ENCODE results near the gene FANCG.

Gene FANCG

GRCh38 chr9:35102769-35103659 lies 23.3 kb upstream of the FANCG start, which contains the start of gene STOML2:
TSS of gene STOML2 (minus strand) at chr9:35103131. CDS start at chr9:35103094, 37 bp downstream.
- DNase-seq = peak; percentile 99

- DNase-seq = no peak
Observed at GRCh38 chr9:35102465-35102768, 22.7 kb upstream of the FANCG start.

DNA sequence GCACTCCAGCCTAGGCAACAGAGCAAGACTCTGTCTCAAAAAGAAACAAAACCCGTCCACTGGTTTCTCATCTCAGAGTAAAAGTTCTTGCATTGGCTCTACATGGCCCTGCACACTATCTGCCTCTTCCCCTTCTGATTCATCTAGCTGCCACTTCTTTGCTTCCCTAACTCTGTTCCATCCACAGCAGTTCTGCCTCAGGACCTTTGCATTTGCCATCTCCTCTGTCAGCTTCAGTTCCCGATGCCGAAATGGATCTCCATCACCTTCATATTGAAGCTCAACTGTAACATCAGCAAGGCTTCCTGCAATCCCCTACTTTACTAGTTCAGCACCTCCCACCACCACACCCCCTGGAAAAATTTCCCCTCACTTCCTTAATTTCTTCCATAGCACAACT lies 17.8 kb upstream of the FANCG start:
- DNase-seq = no peak

DNA sequence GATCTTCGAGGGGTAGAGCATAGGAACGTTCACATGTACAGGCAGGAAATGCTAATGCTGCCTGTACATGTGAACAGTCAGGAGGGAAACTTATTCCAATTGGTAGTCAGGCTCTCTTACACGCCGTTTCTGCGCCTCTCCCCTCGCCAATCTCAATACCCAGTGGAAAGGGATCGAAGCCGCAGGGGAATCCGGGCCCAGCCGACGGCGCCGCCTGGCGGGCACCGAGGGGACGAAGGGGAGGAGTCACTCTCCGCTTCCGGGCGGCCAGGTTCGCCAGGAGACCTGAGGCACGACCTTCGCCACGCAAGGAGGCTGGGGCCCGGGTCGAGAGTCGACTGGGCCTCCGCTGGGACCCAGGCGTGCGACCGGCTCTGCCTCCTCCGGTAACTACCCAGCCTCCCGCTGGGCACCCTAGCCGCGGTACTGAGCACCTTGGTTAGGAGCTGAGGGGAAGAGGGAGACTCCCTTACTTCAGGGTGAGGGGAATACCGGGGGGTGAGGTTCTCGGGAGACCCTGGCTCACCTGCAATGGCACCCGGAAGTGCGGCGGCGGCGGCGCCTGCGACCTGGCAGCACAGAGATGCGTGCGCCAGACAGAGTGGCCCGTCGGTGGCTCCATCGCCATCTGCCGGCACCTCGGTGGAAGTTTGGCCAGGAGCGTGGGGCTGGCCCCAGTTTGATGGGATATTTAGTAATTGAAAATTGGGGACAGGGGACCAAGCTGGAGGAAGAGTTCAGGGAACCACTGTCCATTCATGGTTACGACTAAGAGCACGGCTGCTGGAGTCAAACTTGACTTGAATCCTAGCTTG lies 16.5 kb upstream of the FANCG start, which contains the start of gene PIGO:
PIGO (minus strand) TSS at position 557 of the 815 bp plus-strand sequence. CDS start 1,026 bp downstream, outside the sequence.
- peak; percentile 90 for DNase-seq

- DNase-seq = no peak
Observed at GRCh38 chr9:35091536-35091935, 11.8 kb upstream of the FANCG start.

GRCh38 chr9:35089434-35089833 lies 9.7 kb upstream of the FANCG start:
- DNase-seq = no peak

- no peak for DNase-seq
Observed at GRCh38 chr9:35085078-35085477, 5.3 kb upstream of the FANCG start.

GRCh38 chr9:35079041-35079425 lies 709 bp downstream of the FANCG start:
- peak; percentile 42 for DNase-seq

DNA sequence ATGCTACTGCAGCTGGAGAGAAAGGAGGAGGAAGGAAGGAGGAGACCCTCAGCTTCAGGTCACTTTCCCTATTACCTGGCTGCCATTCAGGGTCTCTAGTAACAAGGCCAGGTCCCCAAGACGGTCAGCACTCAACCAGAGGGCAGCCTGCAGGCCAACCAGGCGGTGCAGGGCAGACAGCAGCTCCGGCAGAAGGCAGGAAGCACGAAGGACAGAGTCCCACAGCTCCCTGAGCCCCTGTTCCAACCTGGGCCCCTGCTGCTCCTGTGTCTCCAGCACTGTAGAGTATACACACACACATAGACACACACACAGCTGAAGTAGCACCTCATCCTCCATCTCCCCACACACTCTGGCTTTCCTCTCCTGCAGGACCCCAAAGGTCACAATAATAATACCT lies 1.7 kb downstream of the FANCG start:
- DNase-seq = no peak

- DNase-seq = no peak
Observed at GRCh38 chr9:35076848-35077247, 2.9 kb downstream of the FANCG start.

DNA sequence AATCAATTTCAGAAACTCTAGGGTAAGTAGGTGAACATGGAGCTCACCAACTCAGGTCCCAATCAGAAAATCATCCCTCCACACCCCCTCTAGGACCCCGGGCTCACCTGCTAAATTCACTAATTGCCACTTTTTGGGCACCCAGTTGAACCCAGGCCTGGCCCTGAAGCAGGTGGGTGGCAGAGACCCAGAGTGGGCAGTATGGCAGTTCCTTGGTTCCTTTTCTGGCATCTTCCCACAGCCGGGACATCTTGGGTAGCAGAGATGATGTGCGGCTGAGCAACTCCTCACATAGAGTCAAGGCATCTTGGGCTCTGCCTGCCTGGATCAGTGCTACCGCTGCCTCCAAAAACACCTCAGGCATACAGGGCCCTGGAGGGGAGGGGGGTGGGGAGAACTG lies 4.4 kb downstream of the FANCG start:
- no peak for DNase-seq

DNA sequence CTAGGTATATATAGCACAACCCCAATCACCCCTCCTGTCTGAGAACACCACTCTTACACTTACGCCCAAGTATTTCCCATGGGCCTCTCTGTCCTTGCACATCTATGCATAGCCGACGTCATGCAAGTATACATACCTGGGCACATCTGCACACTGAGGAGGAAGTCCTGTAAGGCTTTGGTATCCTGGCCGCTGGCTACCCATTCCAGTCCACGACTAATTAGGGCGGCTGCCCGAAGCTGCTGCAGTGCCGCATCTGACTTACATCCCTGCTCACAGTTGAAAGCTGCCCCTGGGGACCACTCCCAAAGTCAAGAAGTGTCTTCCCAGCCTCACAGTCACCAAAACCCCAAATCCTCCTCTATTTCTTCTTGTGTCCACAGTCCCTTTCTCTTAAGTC lies 5.0 kb downstream of the FANCG start:
- no peak for DNase-seq

GRCh38 chr9:35074141-35074540 lies 5.6 kb downstream of the FANCG start:
- DNase-seq = no peak

DNA sequence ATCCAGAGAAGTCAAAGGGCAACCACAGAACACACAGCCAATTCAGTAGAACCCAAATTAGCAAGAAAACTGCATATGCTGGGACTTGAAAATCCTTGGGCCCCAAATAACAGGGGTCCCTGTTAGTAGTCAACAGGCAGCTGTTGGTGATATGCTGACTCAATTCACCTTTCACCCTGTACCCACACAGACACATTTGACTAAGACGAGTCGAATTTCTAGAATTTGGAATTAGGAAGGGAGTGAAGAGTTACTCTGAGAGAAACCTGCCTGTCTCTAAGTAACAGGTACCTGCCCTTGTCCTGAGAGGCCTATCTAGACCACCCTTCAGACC lies 6.5 kb downstream of the FANCG start:
- DNase-seq = no peak

DNA sequence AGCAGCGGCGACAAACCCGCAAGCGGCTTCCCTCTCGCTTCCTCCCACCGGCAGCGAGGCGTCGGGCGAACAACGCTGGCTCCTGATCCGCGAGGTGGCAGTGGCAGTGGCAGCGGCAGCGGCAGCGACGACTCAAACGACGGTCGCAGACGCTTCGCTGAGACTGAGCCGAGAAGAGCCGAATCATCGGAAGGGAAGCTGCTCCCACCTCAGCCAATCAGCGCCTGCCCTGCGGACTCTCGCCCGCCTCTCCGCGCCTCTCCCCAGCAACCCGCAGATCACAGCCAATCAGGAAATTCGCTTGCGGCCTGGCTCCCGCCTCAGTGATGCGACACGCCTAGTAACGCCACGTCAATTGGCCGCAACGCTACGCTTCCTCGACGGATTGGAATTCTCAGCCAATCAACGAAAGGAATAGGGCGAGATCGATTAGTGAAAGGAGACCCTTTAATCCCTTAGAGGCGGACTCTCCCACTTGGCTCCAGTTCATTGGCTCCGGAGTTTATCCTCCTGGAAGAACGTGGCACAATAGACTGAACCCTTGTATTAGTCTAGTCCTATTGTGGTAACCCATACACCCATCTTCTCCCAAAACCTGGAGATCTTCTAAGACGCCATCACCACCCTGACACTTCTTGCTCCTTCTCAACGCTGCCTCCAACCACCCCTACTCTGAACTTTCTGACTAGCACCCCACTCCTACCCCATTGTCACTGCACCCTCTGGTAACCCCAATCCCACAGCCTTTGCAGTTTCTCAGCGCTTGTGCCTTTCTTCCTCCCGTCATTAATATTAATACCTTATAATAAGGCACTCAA lies 7.1 kb downstream of the FANCG start, which contains the start of gene VCP:
VCP (minus strand) TSS at position 165 of the 818 bp plus-strand sequence. CDS start 272 bp downstream, outside the sequence.
- peak; percentile 100 for DNase-seq

DNA sequence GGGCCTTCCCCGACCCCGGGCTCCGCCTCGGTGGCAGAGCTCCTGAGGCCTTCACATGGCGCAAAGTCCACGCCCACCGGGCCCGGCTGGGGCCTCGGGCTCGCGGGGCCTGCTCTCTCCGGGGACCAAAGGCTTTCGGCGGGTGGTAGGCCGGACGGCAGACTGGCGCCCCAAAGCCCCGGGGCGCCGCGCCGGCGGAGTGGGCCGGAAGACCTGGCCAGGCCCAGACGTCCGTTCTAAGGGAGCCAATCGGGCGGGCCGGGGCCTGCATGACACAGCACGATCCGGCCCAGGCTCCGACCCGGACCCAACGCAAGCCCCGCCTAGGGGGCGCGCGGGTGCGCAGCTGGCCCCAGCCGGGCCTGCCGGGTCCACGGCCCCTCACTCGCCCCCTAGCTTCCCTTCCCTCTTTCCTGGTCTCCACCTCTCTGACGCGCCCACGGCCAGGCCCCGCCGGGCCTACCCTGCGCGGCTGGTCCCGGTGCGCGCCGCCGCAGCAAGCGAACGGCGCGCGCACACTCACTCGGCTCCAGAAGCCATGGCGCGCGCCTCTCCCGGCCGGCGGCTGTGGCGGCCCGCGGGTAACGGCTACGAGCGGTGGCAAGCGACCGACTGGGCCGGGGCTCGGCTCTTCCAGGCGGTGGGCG lies 7.8 kb downstream of the FANCG start:
- DNase-seq = peak; percentile 79

- no peak for DNase-seq
Observed at GRCh38 chr9:35070823-35071813, 8.6 kb downstream of the FANCG start.

DNA sequence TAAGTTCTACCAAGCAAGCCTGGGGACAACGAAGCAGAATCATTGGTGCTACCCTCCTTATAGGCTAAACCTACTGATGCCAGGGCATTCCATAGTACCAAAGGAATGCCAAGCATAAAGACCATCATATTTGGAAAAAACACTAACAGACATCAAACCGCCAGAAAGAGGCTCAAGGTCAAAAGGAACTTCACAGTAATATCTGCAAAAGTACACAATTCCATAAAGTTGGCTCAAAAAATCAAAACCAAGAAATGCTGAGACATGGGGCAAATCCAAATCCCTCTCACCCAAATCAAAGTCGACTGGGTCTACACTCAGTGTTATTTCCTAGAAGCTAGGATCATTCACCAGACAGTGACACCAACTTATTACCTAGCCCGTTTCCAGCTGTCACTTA lies 10.7 kb downstream of the FANCG start:
- DNase-seq = no peak

DNA sequence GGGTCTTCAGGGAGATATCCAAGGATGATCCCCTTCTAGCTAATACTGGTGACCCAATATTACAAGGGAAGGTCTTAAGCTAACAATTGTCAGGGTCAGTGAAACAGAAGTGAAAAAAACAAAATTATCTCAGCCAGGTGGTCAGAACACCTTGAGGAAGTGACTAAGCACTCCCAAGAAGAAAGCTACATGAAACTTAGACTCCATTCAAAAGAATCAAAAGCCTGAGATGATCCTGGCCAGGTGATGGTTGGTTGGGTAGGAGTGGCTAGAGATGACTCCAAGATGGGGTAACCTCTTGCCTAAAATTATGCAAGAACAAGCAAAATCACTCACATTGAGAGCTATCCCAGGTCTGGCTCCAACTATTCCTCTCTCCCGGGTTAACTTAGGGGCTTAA lies 12.7 kb downstream of the FANCG start:
- no peak for DNase-seq

DNA sequence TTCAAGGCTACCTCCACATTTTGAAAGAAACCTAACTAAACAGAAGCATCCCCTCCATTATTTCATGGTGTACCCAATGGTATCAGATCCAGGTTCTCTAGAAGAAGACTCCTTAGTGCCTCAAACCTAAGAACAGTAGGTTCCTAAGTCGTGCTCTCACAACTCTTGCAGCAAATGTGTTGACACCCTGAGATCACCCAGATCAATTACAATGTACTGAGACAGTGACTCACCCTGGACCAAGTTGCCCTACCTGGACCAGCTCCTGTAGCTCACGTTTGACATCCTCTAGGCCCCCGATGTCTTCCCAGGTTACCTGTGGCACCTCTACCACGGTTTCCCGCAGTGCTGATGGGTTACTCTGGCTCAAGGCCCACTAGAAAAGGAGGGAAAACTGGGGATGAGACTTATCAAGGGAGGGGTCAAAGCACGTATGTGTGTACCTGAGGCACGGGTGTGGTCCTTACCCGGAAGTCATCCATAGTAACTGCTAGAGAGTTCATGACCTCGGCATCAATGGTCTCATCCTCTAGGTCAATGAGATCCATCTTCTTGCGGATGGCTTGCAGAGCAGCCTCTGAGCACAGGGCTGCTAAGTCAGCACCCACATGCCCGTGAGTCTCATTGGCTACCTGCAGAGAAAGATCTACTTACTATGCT lies 19.1 kb downstream of the FANCG start:
- no peak for DNase-seq

- no peak for DNase-seq
Observed at GRCh38 chr9:35059438-35059837, 20.3 kb downstream of the FANCG start.

Measured in NCI-H1092 treated with DMSO at 0.1 percent for 48 hours (cell line).